ENCODE results near the gene STXBP4.

- TF ChIP-seq CTCF (IDR thresholded peaks at IDR 0.05; ENCODE audit: insufficient read depth, low read length, poor library complexity, severe bottlenecking) = no peak
- TF ChIP-seq EZH2phosphoT487 (conservative IDR thresholded peaks at IDR 0.05; ENCODE audit: low read length) = no peak
Observed at GRCh38 chr17:55089256-55089655, 120.7 kb downstream of the STXBP4 start.
